ENCODE data around the gene TAS1R1. TPM values are rescaled to one million over a fixed set of nuclear protein-coding genes. Genes with fewer than 3 reads are reported as not detected.

TAS1R1 gene
- total and polyA plus RNA-seq, 2 experiments from 2014 or later = 0.19 TPM; not detected in 1

- TF ChIP-seq POLR2AphosphoS5 (IDR thresholded peaks at IDR 0.05; ENCODE audit: low read depth) (no peak), EZH2phosphoT487 (IDR thresholded peaks at IDR 0.05; ENCODE audit: unreplicated experiment) (no peak), STAT1 (IDR thresholded peaks at IDR 0.05; ENCODE audit: unreplicated experiment) (no peak), ZNF462 (CRISPR knock-in tag; IDR thresholded peaks at IDR 0.05) (no peak)
Measured at GRCh38 chr1:6546326-6546725, 8.8 kb upstream of the TAS1R1 start (continued).

- ATAC-seq = no peak
- Mint-ChIP-seq H3K9me3 (no peaks in the 10 kb centered on the region; the same call in 2 of the 3 replicates), H3K36me3 (ENCODE audit: low read depth) (peaks cover 70% of the 10 kb centered on the region)
Measured at GRCh38 chr1:6547301-6547700, 7.8 kb upstream of the TAS1R1 start.

More at GRCh38 chr1:6547301-6547700, 7.8 kb upstream of the TAS1R1 start:
- TF ChIP-seq CTCF (conservative IDR thresholded peaks at IDR 0.05; ENCODE audit: low read depth in 2 of 2) (0 out of 4 replicates have a peak, but pooled peaks of 1 of the 2 experiments have one; percentile 3), STAT1 (IDR thresholded peaks at IDR 0.05; ENCODE audit: unreplicated experiment) (no peak), ZNF331 (CRISPR knock-in tag; IDR thresholded peaks at IDR 0.05; ENCODE audit: low read depth) (no peak)
- Mint-ChIP-seq H3K27me3 (ENCODE audit: insufficient read depth, low read depth, poor library complexity) (peaks cover 9% of the 10 kb centered on the region), H3K4me3 (no peak overlapping the region), H3K4me1 (no peaks in the 10 kb centered on the region), H3K27ac (no peak overlapping the region)
- Histone ChIP-seq H3K36me3 (ENCODE audit: insufficient read depth) (peaks cover 53% of the 10 kb centered on the region), H2AFZ (no peak overlapping the region), H3K27ac (ENCODE audit: low read depth) (no peak overlapping the region), H3K27me3 (ENCODE audit: insufficient read depth) (no peaks in the 10 kb centered on the region), H3K4me3 (no peak overlapping the region), H3K79me2 (replicated peaks; ENCODE audit: insufficient read depth) (peaks cover 18% of the 10 kb centered on the region), H3K9me2 (ENCODE audit: insufficient read depth) (no peaks in the 10 kb centered on the region), H3K4me2 (no peak overlapping the region), H3F3A (replicated peaks; ENCODE audit: low read depth) (peaks cover 7% of the 10 kb centered on the region; the same call in 1 of the 2 replicates), H3K4me1 (ENCODE audit: insufficient read depth) (no peaks in the 10 kb centered on the region), H4K20me1 (replicated peaks; ENCODE audit: insufficient read depth) (peaks cover 11% of the 10 kb centered on the region)
- no peak for DNase-seq (ENCODE audit: low spot score)
